ENCODE results near the gene MYO1E. TPM values are rescaled to one million over a fixed set of nuclear protein-coding genes. Genes with fewer than 3 reads are reported as not detected.
A peak's percentile ranks its signal among the peaks of the same experiment; 100 is the strongest.

MYO1E gene
- total RNA-seq, 1 donor: 336 TPM

DNA sequence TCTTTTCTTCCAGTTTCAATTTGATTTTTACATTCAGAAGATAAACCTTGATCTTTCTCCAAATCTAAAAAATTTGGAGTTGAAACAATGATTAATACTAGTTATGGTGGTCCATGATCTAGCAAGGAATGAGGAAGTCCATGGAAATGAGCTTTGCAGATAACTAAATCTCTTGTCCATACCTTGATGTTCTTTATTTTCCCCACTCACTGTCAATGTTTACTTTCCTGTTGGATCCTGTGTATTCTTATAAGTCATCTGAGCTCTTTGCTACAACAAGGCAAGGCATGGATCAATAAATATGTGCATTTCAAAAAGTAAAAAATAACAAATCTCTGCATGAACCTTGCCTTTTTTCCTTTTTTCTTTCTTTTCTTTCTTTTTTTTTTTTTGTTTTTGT lies 6.2 kb upstream of the MYO1E start:
- Histone ChIP-seq H2AFZ (ENCODE audit: low read length) (no peak overlapping the region), H3K27ac (ENCODE audit: low read depth, low read length) (no peak overlapping the region), H3K36me3 (ENCODE audit: insufficient read depth, low read length) (no peaks in the 10 kb centered on the region), H3K4me1 (ENCODE audit: insufficient read depth, low read length) (no peaks in the 10 kb centered on the region), H3K9me3 (ENCODE audit: low read depth, low read length) (no peaks in the 10 kb centered on the region), H3K4me2 (ENCODE audit: insufficient read depth, low read length) (no peak overlapping the region), H4K20me1 (ENCODE audit: insufficient read depth, low read length) (no peaks in the 10 kb centered on the region), H3K4me3 (ENCODE audit: insufficient read depth, low read length) (no peak overlapping the region), H3K27me3 (ENCODE audit: insufficient read depth, low read length) (no peaks in the 10 kb centered on the region), H3K79me2 (ENCODE audit: insufficient read depth, low read length) (no peaks in the 10 kb centered on the region)
- TF ChIP-seq, protein P1, sequence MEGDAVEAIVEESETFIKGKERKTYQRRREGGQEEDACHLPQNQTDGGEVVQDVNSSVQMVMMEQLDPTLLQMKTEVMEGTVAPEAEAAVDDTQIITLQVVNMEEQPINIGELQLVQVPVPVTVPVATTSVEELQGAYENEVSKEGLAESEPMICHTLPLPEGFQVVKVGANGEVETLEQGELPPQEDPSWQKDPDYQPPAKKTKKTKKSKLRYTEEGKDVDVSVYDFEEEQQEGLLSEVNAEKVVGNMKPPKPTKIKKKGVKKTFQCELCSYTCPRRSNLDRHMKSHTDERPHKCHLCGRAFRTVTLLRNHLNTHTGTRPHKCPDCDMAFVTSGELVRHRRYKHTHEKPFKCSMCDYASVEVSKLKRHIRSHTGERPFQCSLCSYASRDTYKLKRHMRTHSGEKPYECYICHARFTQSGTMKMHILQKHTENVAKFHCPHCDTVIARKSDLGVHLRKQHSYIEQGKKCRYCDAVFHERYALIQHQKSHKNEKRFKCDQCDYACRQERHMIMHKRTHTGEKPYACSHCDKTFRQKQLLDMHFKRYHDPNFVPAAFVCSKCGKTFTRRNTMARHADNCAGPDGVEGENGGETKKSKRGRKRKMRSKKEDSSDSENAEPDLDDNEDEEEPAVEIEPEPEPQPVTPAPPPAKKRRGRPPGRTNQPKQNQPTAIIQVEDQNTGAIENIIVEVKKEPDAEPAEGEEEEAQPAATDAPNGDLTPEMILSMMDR (IDR thresholded peaks at IDR 0.05; ENCODE audit: extremely low read depth, low read depth, low read length): no peak
- DNase-seq (ENCODE audit: insufficient read length, low spot score, missing footprints): no peak

- Histone ChIP-seq H3K9me3 (ENCODE audit: low read depth, low read length) (no peaks in the 10 kb centered on the region), H3K79me2 (ENCODE audit: insufficient read depth, low read length) (no peaks in the 10 kb centered on the region), H4K20me1 (ENCODE audit: insufficient read depth, low read length) (no peaks in the 10 kb centered on the region), H3K4me2 (ENCODE audit: insufficient read depth, low read length) (no peak overlapping the region), H3K27me3 (ENCODE audit: insufficient read depth, low read length) (no peaks in the 10 kb centered on the region), H2AFZ (ENCODE audit: low read length) (no peak overlapping the region), H3K27ac (ENCODE audit: low read depth, low read length) (no peak overlapping the region), H3K4me3 (ENCODE audit: insufficient read depth, low read length) (no peak overlapping the region), H3K36me3 (ENCODE audit: insufficient read depth, low read length) (no peaks in the 10 kb centered on the region), H3K4me1 (ENCODE audit: insufficient read depth, low read length) (peaks cover 4% of the 10 kb centered on the region)
- TF ChIP-seq, protein P1 (IDR thresholded peaks at IDR 0.05; ENCODE audit: extremely low read depth, low read depth, low read length): no peak
- DNase-seq (ENCODE audit: insufficient read length, low spot score, missing footprints): no peak
These were observed 5.3 kb upstream of the MYO1E start for GRCh38 chr15:59377924-59378323.

GRCh38 chr15:59376733-59377132 lies 4.1 kb upstream of the MYO1E start:
- Histone ChIP-seq H3K4me1 (ENCODE audit: insufficient read depth, low read length) (peaks cover 4% of the 10 kb centered on the region), H3K79me2 (ENCODE audit: insufficient read depth, low read length) (peaks cover 10% of the 10 kb centered on the region), H3K36me3 (ENCODE audit: insufficient read depth, low read length) (no peaks in the 10 kb centered on the region), H4K20me1 (ENCODE audit: insufficient read depth, low read length) (no peaks in the 10 kb centered on the region), H3K27me3 (ENCODE audit: insufficient read depth, low read length) (no peaks in the 10 kb centered on the region), H3K4me3 (ENCODE audit: insufficient read depth, low read length) (no peak overlapping the region), H3K27ac (ENCODE audit: low read depth, low read length) (no peak overlapping the region), H2AFZ (ENCODE audit: low read length) (no peak overlapping the region), H3K9me3 (ENCODE audit: low read depth, low read length) (no peaks in the 10 kb centered on the region), H3K4me2 (ENCODE audit: insufficient read depth, low read length) (no peak overlapping the region)
- TF ChIP-seq, protein P1 (IDR thresholded peaks at IDR 0.05; ENCODE audit: extremely low read depth, low read depth, low read length): peak; percentile 29
- no peak for DNase-seq (ENCODE audit: insufficient read length, low spot score, missing footprints)

- peaks cover 44% of the 10 kb centered on the region for H3K79me2 ChIP-seq (ENCODE audit: insufficient read depth, low read length)
- H3K36me3 ChIP-seq (ENCODE audit: insufficient read depth, low read length): no peaks in the 10 kb centered on the region
- peak overlapping the region; percentile 79 for H2AFZ ChIP-seq (ENCODE audit: low read length)
- H3K9me3 ChIP-seq (ENCODE audit: low read depth, low read length): no peaks in the 10 kb centered on the region
- DNase-seq (ENCODE audit: insufficient read length, low spot score, missing footprints): no peak
- peaks cover 18% of the 10 kb centered on the region for H4K20me1 ChIP-seq (ENCODE audit: insufficient read depth, low read length)
- H3K27ac ChIP-seq (ENCODE audit: low read depth, low read length): peak overlapping the region; percentile 71
- peaks cover 13% of the 10 kb centered on the region for H3K4me1 ChIP-seq (ENCODE audit: insufficient read depth, low read length)
- H3K27me3 ChIP-seq (ENCODE audit: insufficient read depth, low read length): no peaks in the 10 kb centered on the region
- TF ChIP-seq, protein P1 (IDR thresholded peaks at IDR 0.05; ENCODE audit: extremely low read depth, low read depth, low read length): no peak
- H3K4me3 ChIP-seq (ENCODE audit: insufficient read depth, low read length): peak overlapping the region; percentile 83
- peak overlapping the region; percentile 89 for H3K4me2 ChIP-seq (ENCODE audit: insufficient read depth, low read length)
These were observed 544 bp upstream of the MYO1E start for GRCh38 chr15:59373215-59373614.

Data from osteoblast (primary cell).